ENCODE results near the gene RPP38. TPM values are rescaled to one million over a fixed set of nuclear protein-coding genes. Genes with fewer than 3 reads are reported as not detected.
A peak's percentile ranks its signal among the peaks of the same experiment; 100 is the strongest.

RPP38 gene
- total RNA-seq, 4 donors from 2014 or later: 9.4 to 15.4 (median 12.1) TPM

- DNase-seq (ENCODE audit: low spot score) (peak; percentile 70), ATAC-seq (ENCODE audit: low FRiP score) (peak; percentile 83)
- peak in 1 of 3 donors; percentile 41 for TF ChIP-seq CTCF (IDR thresholded peaks at IDR 0.05)
Measured at GRCh38 chr10:15106352-15107013, 9.3 kb downstream of the RPP38 start.

- no peak for ATAC-seq (ENCODE audit: low FRiP score)
- DNase-seq (ENCODE audit: low spot score): no peak
- TF ChIP-seq CTCF (IDR thresholded peaks at IDR 0.05): no peak
Measured at GRCh38 chr10:15112657-15113056, 15.5 kb downstream of the RPP38 start.

- TF ChIP-seq CTCF (IDR thresholded peaks at IDR 0.05): no peak
- DNase-seq (ENCODE audit: low spot score) (no peak), ATAC-seq (ENCODE audit: low FRiP score) (no peak)
Measured at GRCh38 chr10:15113766-15114165, 16.6 kb downstream of the RPP38 start.

GRCh38 chr10:15116225-15116624 lies 19.1 kb downstream of the RPP38 start:
- TF ChIP-seq CTCF (IDR thresholded peaks at IDR 0.05): no peak
- ATAC-seq (ENCODE audit: low FRiP score): no peak
- no peak for DNase-seq (ENCODE audit: low spot score)

GRCh38 chr10:15118615-15119014 lies 21.5 kb downstream of the RPP38 start:
- DNase-seq (ENCODE audit: low spot score): no peak
- ATAC-seq (ENCODE audit: low FRiP score): no peak
- no peak for TF ChIP-seq CTCF (IDR thresholded peaks at IDR 0.05)

- no peak for TF ChIP-seq CTCF (IDR thresholded peaks at IDR 0.05)
- ATAC-seq (ENCODE audit: low FRiP score) (no peak), DNase-seq (ENCODE audit: low spot score) (no peak)
Measured at GRCh38 chr10:15120523-15120922, 23.4 kb downstream of the RPP38 start.

GRCh38 chr10:15121707-15122106 lies 24.6 kb downstream of the RPP38 start:
- DNase-seq (ENCODE audit: low spot score) (no peak), ATAC-seq (ENCODE audit: low FRiP score) (no peak)
- no peak for TF ChIP-seq CTCF (IDR thresholded peaks at IDR 0.05)
